Loucy (cell line): Measurements from ENCODE around the gene NF1.

ENCODE experiments used
- EZH2phosphoT487 ChIP-seq: fragments of 200-600 bp; IDR thresholded peaks from 2 replicates; pipeline ENCODE4 v1.6.1; 2018; ENCODE audit warnings: antibody characterized with exemption, mild to moderate bottlenecking, moderate library complexity, borderline replicate concordance
- TF ChIP-seq, protein P1 (sequence below): fragments of 200-600 bp; sonication (generic); conservative IDR thresholded peaks from 2 replicates; pipeline ENCODE4 v1.5.1; 2014; ENCODE audit warnings: mild to moderate bottlenecking, antibody characterized with exemption, low read length

DNA sequence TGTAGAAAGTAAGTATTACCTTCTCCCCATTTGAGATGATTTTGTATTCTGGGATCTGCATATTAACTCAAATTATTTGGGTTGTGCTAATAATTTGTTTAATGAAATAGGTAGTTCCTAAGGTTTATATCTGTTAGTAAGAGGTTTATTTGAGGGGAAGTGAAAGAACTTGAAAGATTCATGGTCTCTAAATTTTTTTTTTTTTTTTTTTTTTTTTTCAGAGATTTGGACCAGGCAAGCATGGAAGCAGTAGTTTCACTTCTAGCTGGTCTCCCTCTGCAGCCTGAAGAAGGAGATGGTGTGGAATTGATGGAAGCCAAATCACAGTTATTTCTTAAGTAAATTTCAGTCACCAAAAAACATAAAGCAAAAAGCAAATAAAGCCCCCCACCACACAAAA lies 137.1 kb downstream of the NF1 start:
- TF ChIP-seq, protein P1, sequence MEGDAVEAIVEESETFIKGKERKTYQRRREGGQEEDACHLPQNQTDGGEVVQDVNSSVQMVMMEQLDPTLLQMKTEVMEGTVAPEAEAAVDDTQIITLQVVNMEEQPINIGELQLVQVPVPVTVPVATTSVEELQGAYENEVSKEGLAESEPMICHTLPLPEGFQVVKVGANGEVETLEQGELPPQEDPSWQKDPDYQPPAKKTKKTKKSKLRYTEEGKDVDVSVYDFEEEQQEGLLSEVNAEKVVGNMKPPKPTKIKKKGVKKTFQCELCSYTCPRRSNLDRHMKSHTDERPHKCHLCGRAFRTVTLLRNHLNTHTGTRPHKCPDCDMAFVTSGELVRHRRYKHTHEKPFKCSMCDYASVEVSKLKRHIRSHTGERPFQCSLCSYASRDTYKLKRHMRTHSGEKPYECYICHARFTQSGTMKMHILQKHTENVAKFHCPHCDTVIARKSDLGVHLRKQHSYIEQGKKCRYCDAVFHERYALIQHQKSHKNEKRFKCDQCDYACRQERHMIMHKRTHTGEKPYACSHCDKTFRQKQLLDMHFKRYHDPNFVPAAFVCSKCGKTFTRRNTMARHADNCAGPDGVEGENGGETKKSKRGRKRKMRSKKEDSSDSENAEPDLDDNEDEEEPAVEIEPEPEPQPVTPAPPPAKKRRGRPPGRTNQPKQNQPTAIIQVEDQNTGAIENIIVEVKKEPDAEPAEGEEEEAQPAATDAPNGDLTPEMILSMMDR = no peak
- no peak for TF ChIP-seq EZH2phosphoT487
